PFSK-1 (cell line): ENCODE data around the gene SH2B3.

Source experiments
- FOXP2 ChIP-seq: optimal IDR thresholded peaks from 2 replicates; pipeline ENCODE3; 2011; ENCODE audit warnings: borderline replicate concordance, control low read depth, inconsistent platforms; ENCODE audit not compliant: insufficient read depth; ENCODE audit errors: extremely low read length, extremely low read depth
- POLR2AphosphoS5 ChIP-seq: IDR thresholded peaks from 2 replicates; pipeline ENCODE4 v1.6.1; 2012; ENCODE audit warnings: low read depth, mild to moderate bottlenecking, control low read depth, low read length, moderate library complexity
- SIN3A ChIP-seq: IDR thresholded peaks from 2 replicates; pipeline ENCODE4 v1.6.1; 2012; ENCODE audit warnings: mild to moderate bottlenecking, low read length, moderate library complexity, borderline replicate concordance; ENCODE audit not compliant: insufficient read depth
- TAF1 ChIP-seq: IDR thresholded peaks from 2 replicates; pipeline ENCODE4 v1.6.1; 2012; ENCODE audit warnings: low read length, control low read depth, borderline replicate concordance; ENCODE audit not compliant: insufficient read depth
- TF ChIP-seq, protein P1 (sequence below), 2 experiments: IDR thresholded peaks; 2 replicates each; pipeline versions ENCODE4 v1.6.1 to v1.8.0; 2011 to 2012; ENCODE audit warnings: low read depth in 2 of 2, low read length in 2 of 2, control low read depth in 1 of 2, inconsistent platforms in 1 of 2, mild to moderate bottlenecking in 1 of 2, moderate library complexity in 1 of 2; ENCODE audit not compliant: insufficient read depth in 1 of 2

Gene SH2B3

DNA sequence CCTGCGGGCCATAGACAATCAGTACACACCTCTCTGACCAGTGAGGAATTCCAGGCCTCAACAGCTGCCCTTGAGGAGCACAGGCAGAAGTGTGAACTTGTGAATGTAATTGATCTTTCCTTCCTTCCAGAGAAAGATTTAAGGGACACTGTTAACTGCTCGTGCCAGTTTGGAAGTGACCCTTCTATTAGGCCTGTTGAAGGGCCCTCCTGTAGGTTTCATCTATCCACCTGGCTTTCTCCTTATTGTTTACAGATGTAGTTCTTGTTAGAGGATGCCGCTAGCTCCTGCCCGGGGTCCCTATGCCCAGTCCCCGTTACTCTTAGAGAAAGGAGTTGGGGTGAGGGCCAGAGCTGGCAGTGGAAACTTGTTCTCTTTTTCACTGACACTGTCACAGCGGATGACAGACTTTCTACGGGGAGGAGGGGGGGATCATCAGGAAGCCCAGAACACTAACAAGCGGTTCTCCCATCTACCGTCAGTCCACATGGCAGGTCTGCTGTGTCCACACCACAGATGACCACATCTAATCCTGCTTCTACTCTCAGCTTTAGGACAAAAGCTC is 42.6 kb downstream of the SH2B3 start:
- TF ChIP-seq, protein P1, sequence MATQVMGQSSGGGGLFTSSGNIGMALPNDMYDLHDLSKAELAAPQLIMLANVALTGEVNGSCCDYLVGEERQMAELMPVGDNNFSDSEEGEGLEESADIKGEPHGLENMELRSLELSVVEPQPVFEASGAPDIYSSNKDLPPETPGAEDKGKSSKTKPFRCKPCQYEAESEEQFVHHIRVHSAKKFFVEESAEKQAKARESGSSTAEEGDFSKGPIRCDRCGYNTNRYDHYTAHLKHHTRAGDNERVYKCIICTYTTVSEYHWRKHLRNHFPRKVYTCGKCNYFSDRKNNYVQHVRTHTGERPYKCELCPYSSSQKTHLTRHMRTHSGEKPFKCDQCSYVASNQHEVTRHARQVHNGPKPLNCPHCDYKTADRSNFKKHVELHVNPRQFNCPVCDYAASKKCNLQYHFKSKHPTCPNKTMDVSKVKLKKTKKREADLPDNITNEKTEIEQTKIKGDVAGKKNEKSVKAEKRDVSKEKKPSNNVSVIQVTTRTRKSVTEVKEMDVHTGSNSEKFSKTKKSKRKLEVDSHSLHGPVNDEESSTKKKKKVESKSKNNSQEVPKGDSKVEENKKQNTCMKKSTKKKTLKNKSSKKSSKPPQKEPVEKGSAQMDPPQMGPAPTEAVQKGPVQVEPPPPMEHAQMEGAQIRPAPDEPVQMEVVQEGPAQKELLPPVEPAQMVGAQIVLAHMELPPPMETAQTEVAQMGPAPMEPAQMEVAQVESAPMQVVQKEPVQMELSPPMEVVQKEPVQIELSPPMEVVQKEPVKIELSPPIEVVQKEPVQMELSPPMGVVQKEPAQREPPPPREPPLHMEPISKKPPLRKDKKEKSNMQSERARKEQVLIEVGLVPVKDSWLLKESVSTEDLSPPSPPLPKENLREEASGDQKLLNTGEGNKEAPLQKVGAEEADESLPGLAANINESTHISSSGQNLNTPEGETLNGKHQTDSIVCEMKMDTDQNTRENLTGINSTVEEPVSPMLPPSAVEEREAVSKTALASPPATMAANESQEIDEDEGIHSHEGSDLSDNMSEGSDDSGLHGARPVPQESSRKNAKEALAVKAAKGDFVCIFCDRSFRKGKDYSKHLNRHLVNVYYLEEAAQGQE (IDR thresholded peaks at IDR 0.05; ENCODE audit: insufficient read depth in 1 of 2, low read depth in 2 of 2, low read length in 2 of 2) = no peak
- TF ChIP-seq TAF1 (no peak), FOXP2 (no peak), POLR2AphosphoS5 (no peak; the same call in 1 of the 2 replicates)

DNA sequence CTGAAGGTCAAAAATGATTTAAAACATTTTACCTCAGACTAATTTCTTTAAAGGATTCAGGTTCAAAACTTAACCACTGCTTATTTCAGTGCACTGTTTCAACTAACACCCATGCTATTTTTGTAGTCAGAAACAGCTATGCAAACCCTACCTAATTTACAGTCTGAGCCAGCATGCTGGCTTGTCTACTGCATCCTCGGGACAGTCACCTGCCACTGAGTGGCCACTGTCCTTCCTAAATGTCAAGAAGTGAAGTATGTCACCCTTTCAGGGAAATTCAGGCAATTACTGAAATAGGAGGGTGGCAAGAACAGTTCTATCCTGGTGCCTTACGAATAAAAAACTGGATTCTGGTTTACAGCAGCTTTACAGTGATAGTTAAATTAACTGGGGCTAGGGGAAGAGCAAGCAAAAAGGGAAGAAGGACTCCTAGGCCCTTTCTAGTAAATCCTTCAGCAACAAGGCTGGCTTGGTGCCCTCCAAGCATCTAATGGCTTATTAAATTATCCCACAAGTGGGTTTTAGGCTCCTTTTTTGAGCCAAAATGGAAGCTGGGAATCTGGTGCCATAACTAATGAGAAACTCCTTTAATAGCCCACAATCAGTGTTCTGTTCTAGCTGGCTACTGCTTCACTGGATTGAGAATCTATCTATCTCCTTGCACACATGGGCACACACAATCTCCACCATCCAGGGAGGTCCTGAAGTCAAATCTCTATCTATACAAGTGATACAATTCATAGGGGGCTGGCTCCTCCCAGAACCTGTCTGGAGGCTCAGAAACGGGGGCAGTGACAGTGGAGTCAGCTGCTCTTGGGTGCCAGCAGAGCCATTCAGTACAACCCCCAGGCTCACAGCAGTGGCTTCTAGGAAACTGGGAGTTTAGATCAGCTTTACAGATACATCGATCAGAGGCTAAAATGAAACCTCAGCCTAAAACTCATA is 43.4 kb downstream of the SH2B3 start:
- no peak for TF ChIP-seq SIN3A
- no peak for TF ChIP-seq TAF1
- TF ChIP-seq, protein P1 (IDR thresholded peaks at IDR 0.05; ENCODE audit: insufficient read depth in 1 of 2, low read depth in 2 of 2, low read length in 2 of 2) = no peak
- no peak for TF ChIP-seq POLR2AphosphoS5
- no peak for TF ChIP-seq FOXP2

DNA sequence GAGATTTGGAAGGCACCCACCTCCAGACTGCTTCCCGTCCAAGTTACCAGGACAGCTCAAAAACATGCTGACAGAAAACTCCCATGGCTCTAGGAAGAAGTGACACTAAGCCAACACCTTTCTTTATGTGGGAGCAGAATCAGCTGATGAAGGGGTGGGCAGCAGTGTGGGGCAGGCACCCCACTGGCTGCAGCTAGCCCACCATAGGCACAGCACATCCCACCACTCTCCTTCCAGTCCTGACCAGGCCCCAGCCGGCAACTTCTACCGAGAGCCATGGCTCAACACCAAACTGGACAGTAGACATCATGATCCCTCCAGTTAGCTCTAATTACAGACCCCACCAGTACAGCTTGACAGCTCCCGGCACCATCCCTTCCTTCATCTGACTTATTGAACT is 45.0 kb downstream of the SH2B3 start:
- no peak for TF ChIP-seq POLR2AphosphoS5
- TF ChIP-seq FOXP2 = no peak
- TF ChIP-seq, protein P1 (IDR thresholded peaks at IDR 0.05; ENCODE audit: insufficient read depth in 1 of 2, low read depth in 2 of 2, low read length in 2 of 2) = no peak

DNA sequence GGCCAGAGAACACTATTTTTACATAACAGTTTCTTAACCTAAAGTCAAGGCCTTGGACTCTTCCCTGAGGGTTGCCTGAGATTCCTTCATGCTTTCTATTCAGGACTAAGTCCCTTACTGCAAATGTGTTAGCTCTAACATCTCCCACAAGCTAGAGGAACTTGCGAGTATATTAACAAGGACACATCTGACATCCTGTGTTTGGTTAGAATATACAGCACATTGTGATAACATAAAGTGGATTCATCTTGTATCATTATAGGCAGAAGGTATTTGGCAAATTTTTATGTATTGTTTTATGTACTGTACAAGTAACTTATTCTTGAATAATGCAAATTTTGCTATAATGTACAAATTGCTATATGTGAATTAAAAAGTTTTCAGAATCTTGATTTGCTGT is 45.5 kb downstream of the SH2B3 start:
- TF ChIP-seq TAF1 = no peak
- no peak for TF ChIP-seq SIN3A
- no peak for TF ChIP-seq FOXP2
- TF ChIP-seq POLR2AphosphoS5 = no peak
- TF ChIP-seq, protein P1 (IDR thresholded peaks at IDR 0.05; ENCODE audit: insufficient read depth in 1 of 2, low read depth in 2 of 2, low read length in 2 of 2) = no peak
